Measurements from ENCODE around the gene STOM. TPM values are rescaled to one million over a fixed set of nuclear protein-coding genes. Genes with fewer than 3 reads are reported as not detected.
A peak's percentile ranks its signal among the peaks of the same experiment; 100 is the strongest.

STOM gene
- total RNA-seq, 2 donors from 2014 or later, result 26.6 to 35.6 TPM

DNA sequence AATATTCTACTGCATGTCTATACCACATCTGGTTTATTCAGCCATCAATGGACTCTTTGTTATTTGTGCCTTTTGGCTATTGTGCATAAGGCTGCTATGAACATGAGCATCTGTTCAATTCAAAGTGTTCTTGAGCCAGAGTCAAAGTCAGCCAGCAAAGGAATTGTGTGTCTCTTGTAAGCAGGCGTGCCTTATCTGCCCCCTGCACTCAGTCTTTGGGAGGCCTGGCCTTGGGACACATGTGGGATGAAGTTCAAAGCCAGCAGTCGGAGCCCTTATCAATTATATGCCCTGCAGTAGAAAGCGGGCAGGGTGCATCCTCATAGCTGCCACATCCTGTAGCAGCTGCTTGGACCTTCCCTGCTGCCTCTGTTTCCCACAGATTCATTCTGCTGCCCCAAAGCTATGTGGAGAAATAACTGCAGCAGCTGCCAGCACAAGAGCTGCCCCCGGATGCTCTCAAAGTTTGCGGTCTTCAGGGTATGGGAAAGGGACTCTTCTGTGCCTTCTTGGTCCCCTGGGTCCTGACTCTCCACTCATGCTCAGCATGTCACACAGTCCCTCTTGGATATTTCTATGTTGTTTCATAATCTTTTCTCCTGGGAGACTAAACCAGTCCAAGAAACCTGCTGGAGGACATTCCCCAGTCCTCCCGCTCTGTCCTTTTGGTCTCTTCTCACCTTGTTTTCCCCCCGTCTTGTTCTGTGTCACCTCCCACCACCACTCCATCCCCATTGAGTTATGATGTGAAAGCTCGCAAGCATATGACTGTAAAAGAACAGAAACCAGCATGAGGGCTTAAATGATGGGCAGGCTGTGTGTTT is 35.9 kb downstream of the STOM start:
- H3K27ac Mint-ChIP-seq, result no peak overlapping the region
- no peak for DNase-seq
- H3K9ac ChIP-seq (ENCODE audit: extremely low read depth, low read length, poor library complexity, severe bottlenecking), result no peak overlapping the region
- TF ChIP-seq, protein P1, sequence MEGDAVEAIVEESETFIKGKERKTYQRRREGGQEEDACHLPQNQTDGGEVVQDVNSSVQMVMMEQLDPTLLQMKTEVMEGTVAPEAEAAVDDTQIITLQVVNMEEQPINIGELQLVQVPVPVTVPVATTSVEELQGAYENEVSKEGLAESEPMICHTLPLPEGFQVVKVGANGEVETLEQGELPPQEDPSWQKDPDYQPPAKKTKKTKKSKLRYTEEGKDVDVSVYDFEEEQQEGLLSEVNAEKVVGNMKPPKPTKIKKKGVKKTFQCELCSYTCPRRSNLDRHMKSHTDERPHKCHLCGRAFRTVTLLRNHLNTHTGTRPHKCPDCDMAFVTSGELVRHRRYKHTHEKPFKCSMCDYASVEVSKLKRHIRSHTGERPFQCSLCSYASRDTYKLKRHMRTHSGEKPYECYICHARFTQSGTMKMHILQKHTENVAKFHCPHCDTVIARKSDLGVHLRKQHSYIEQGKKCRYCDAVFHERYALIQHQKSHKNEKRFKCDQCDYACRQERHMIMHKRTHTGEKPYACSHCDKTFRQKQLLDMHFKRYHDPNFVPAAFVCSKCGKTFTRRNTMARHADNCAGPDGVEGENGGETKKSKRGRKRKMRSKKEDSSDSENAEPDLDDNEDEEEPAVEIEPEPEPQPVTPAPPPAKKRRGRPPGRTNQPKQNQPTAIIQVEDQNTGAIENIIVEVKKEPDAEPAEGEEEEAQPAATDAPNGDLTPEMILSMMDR (conservative IDR thresholded peaks at IDR 0.05), result no peak
- peaks cover 29% of the 10 kb centered on the region for H3K36me3 Mint-ChIP-seq (ENCODE audit: low read depth)
- WGBS, 2 experiments (ENCODE audit: insufficient coverage in 1 of 2, insufficient read length in 1 of 2), result 89 to 93% methylated on average over 5 to 8 of the region's 8 CpGs
- no peaks in the 10 kb centered on the region for H3K4me1 Mint-ChIP-seq
- H3K27me3 Mint-ChIP-seq (ENCODE audit: insufficient read depth), result no peaks in the 10 kb centered on the region
- H3K4me3 ChIP-seq (ENCODE audit: low read length), result no peak overlapping the region
- no peaks in the 10 kb centered on the region for H3K9me3 Mint-ChIP-seq
- H3K9me3 ChIP-seq (ENCODE audit: control insufficient read depth, low read length), result no peaks in the 10 kb centered on the region
- H3K27me3 ChIP-seq (ENCODE audit: control insufficient read depth, insufficient read depth, low read length, poor library complexity, severe bottlenecking), result no peaks in the 10 kb centered on the region
- no peak overlapping the region for H3K4me3 Mint-ChIP-seq
- peaks cover 17% of the 10 kb centered on the region for H3K36me3 ChIP-seq (ENCODE audit: control insufficient read depth, insufficient read depth, low read length)
- no peaks in the 10 kb centered on the region for H3K4me1 ChIP-seq (ENCODE audit: control insufficient read depth, insufficient read depth, low read length)
- H3K27ac ChIP-seq (ENCODE audit: low read depth, low read length), result no peak overlapping the region

DNA sequence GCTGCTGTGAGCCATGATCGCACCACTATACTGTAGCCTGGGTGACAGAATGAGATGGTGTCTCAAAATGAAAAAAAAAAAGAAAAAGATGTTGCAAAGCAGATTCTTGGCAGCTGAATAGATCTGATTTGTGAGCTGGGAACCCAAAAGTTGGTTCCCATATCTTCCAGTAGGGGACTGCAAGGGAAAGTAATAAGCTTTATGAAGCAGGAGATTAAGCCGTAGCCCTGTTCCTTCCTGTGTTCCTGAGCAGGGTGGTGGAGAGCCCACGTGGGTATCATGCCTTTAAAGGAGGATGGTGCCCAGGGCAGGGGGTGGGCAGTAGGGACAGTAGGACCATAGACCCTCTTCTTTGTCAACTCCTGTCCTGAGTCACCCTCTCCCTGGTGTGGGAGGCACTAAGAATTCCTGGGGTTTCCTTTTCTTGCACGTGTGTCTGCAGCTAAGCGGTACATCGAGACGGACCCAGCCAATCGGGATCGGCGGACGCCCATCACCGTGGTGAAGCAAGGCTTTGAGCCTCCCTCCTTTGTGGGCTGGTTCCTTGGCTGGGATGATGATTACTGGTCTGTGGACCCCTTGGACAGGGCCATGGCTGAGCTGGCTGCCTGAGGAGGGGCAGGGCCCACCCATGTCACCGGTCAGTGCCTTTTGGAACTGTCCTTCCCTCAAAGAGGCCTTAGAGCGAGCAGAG is 37.9 kb downstream of the STOM start:
- H3K27ac Mint-ChIP-seq, result no peak overlapping the region
- DNase-seq, result no peak

DNA sequence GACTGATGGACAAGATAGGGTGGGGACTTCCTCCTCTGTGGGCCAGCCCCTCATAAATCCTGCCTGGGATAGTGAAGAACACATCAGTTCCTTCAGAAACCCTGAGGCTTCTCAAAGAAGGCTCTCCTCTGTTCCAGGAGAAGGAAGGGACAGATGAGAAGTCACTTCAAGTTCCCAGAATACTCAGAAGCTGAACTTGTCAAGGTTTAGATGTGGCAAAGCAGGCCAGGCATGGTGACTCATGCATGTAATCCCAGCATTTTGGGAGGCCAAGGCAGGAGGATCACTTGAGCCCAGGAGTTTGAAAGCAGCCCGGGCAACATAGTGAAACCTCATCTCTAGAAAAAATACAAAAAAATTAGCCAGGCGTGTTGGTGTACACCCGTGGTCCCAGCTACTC is 38.5 kb downstream of the STOM start:
- peaks cover 19% of the 10 kb centered on the region for H3K36me3 ChIP-seq (ENCODE audit: control insufficient read depth, insufficient read depth, low read length)
- H3K27ac ChIP-seq (ENCODE audit: low read depth, low read length), result no peak overlapping the region
- H3K36me3 Mint-ChIP-seq (ENCODE audit: low read depth), result peaks cover 38% of the 10 kb centered on the region
- H3K4me3 ChIP-seq (ENCODE audit: low read length), result no peak overlapping the region
- H3K27ac Mint-ChIP-seq, result no peak overlapping the region
- H3K4me1 ChIP-seq (ENCODE audit: control insufficient read depth, insufficient read depth, low read length), result no peaks in the 10 kb centered on the region
- TF ChIP-seq, protein P1 (conservative IDR thresholded peaks at IDR 0.05), result no peak
- no peaks in the 10 kb centered on the region for H3K4me1 Mint-ChIP-seq
- no peaks in the 10 kb centered on the region for H3K27me3 ChIP-seq (ENCODE audit: control insufficient read depth, insufficient read depth, low read length, poor library complexity, severe bottlenecking)
- H3K9ac ChIP-seq (ENCODE audit: extremely low read depth, low read length, poor library complexity, severe bottlenecking), result no peak overlapping the region
- H3K9me3 ChIP-seq (ENCODE audit: control insufficient read depth, low read length), result no peaks in the 10 kb centered on the region
- H3K27me3 Mint-ChIP-seq (ENCODE audit: insufficient read depth), result no peaks in the 10 kb centered on the region
- no peaks in the 10 kb centered on the region for H3K9me3 Mint-ChIP-seq
- no peak overlapping the region for H3K4me3 Mint-ChIP-seq
- DNase-seq, result no peak
- WGBS, 2 experiments (ENCODE audit: insufficient coverage in 1 of 2, insufficient read length in 1 of 2), result 85 to 86% methylated on average over 3 of the region's 3 CpGs

More for the DNA sequence above, 37.9 kb downstream of the STOM start:
- TF ChIP-seq, protein P1 (conservative IDR thresholded peaks at IDR 0.05), result peak; percentile 59
- H3K36me3 Mint-ChIP-seq (ENCODE audit: low read depth), result peaks cover 38% of the 10 kb centered on the region
- WGBS, 2 experiments (ENCODE audit: insufficient coverage in 1 of 2, insufficient read length in 1 of 2), result 93 to 96% methylated on average over 10 to 13 of the region's 14 CpGs
- no peaks in the 10 kb centered on the region for H3K27me3 Mint-ChIP-seq (ENCODE audit: insufficient read depth)
- H3K4me1 Mint-ChIP-seq, result no peaks in the 10 kb centered on the region
- Histone ChIP-seq H3K9me3 (ENCODE audit: control insufficient read depth, low read length) (no peaks in the 10 kb centered on the region), H3K36me3 (ENCODE audit: control insufficient read depth, insufficient read depth, low read length) (peaks cover 19% of the 10 kb centered on the region), H3K4me3 (ENCODE audit: low read length) (no peak overlapping the region), H3K4me1 (ENCODE audit: control insufficient read depth, insufficient read depth, low read length) (no peaks in the 10 kb centered on the region), H3K27me3 (ENCODE audit: control insufficient read depth, insufficient read depth, low read length, poor library complexity, severe bottlenecking) (no peaks in the 10 kb centered on the region), H3K9ac (ENCODE audit: extremely low read depth, low read length, poor library complexity, severe bottlenecking) (no peak overlapping the region), H3K27ac (ENCODE audit: low read depth, low read length) (no peak overlapping the region)
- H3K9me3 Mint-ChIP-seq, result no peaks in the 10 kb centered on the region
- H3K4me3 Mint-ChIP-seq, result no peak overlapping the region

Measured in endodermal cell (in vitro differentiated cells).